Suprapubic skin (tissue), 3 donors: ENCODE results near the gene ADK.

Experiments used
- EP300 ChIP-seq: sonication (generic); formaldehyde crosslinking; IDR thresholded peaks from one replicate; pipeline ENCODE4 v1.6.1; 2017; ENCODE audit warnings: antibody characterized with exemption
- TF ChIP-seq, protein P1 (sequence below), 2 donors: fragments of 200-600 bp in 1 of 2; fragments of 450-650 bp in 1 of 2; sonication (generic) in 1 of 2; IDR thresholded peaks; one replicate each; pipeline ENCODE4 v1.5.1; 2016 to 2019; ENCODE audit warnings: antibody characterized with exemption in 2 of 2, mild to moderate bottlenecking in 1 of 2, moderate library complexity in 1 of 2

- TF ChIP-seq EP300 = no peak
- TF ChIP-seq, protein P1, sequence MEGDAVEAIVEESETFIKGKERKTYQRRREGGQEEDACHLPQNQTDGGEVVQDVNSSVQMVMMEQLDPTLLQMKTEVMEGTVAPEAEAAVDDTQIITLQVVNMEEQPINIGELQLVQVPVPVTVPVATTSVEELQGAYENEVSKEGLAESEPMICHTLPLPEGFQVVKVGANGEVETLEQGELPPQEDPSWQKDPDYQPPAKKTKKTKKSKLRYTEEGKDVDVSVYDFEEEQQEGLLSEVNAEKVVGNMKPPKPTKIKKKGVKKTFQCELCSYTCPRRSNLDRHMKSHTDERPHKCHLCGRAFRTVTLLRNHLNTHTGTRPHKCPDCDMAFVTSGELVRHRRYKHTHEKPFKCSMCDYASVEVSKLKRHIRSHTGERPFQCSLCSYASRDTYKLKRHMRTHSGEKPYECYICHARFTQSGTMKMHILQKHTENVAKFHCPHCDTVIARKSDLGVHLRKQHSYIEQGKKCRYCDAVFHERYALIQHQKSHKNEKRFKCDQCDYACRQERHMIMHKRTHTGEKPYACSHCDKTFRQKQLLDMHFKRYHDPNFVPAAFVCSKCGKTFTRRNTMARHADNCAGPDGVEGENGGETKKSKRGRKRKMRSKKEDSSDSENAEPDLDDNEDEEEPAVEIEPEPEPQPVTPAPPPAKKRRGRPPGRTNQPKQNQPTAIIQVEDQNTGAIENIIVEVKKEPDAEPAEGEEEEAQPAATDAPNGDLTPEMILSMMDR (IDR thresholded peaks at IDR 0.05) = no peak
These were observed 521.6 kb downstream of the ADK start for GRCh38 chr10:74672430-74673165.
